GM23338 (cell line): ENCODE results near the gene PIM1. TPM values are rescaled to one million over a fixed set of nuclear protein-coding genes. Genes with fewer than 3 reads are reported as not detected.
A peak's percentile ranks its signal among the peaks of the same experiment; 100 is the strongest.

ENCODE experiments used
- ATAC-seq: fragments of 200-7000 bp; cut with Tn5 transposase; 3 replicates; pipeline ENCODE4 v1.9.1; 2020
- DNase-seq: peaks from one replicate; pipeline ENCODE4 v3.0.0-alpha.2; 2015; ENCODE audit warnings: low spot score
- H2AFZ ChIP-seq: fragments of 200-600 bp; sonication (generic); 2 replicates; pipeline ENCODE4 v1.8.0; 2016; ENCODE audit warnings: antibody characterized with exemption, mild to moderate bottlenecking, moderate library complexity
- H3F3A ChIP-seq: fragments of 200-600 bp; sonication (generic); replicated peaks from 2 replicates; pipeline ENCODE4 v1.8.0; 2017; ENCODE audit warnings: antibody characterized with exemption, mixed run types, low read depth
- H3K27ac ChIP-seq: fragments of 200-600 bp; sonication (generic); 2 replicates; pipeline ENCODE4 v1.6.1; 2016; ENCODE audit warnings: low read depth
- H3K27me3 ChIP-seq: fragments of 200-600 bp; sonication (generic); 2 replicates; pipeline ENCODE4 v1.8.0; 2016; ENCODE audit warnings: mild to moderate bottlenecking, mixed run types, moderate library complexity; ENCODE audit not compliant: insufficient read depth
- H3K36me3 ChIP-seq: fragments of 200-600 bp; sonication (generic); 2 replicates; pipeline ENCODE4 v1.8.0; 2016; ENCODE audit warnings: mild to moderate bottlenecking; ENCODE audit not compliant: insufficient read depth
- H3K4me1 ChIP-seq: fragments of 200-600 bp; sonication (generic); 2 replicates; pipeline ENCODE4 v1.8.0; 2016; ENCODE audit warnings: mild to moderate bottlenecking, moderate library complexity; ENCODE audit not compliant: insufficient read depth
- H3K4me2 ChIP-seq: fragments of 200-600 bp; sonication (generic); 2 replicates; pipeline ENCODE4 v1.7.1; 2017; ENCODE audit warnings: mixed run types
- H3K4me3 ChIP-seq: fragments of 200-600 bp; sonication (generic); 2 replicates; pipeline ENCODE4 v1.6.1; 2016; ENCODE audit warnings: mixed run types
- H3K79me2 ChIP-seq: fragments of 200-600 bp; sonication (generic); replicated peaks from 2 replicates; pipeline ENCODE4 v1.8.0; 2017; ENCODE audit warnings: mild to moderate bottlenecking; ENCODE audit not compliant: insufficient read depth
- H3K9me2 ChIP-seq: fragments of 200-600 bp; sonication (generic); 2 replicates; pipeline ENCODE4 v1.8.0; 2017; ENCODE audit not compliant: insufficient read depth
- H4K20me1 ChIP-seq: fragments of 200-600 bp; sonication (generic); replicated peaks from 2 replicates; pipeline ENCODE4 v1.8.0; 2017; ENCODE audit warnings: mild to moderate bottlenecking; ENCODE audit not compliant: insufficient read depth
- H3K27ac Mint-ChIP-seq: 2 replicates; pipeline ENCODE4 v1.8.0; 2020; ENCODE audit warnings: inconsistent platforms, mild to moderate bottlenecking, moderate library complexity, mixed read lengths
- H3K27me3 Mint-ChIP-seq: 3 replicates; pipeline ENCODE4 v1.8.0; 2022; ENCODE audit warnings: low read depth, mild to moderate bottlenecking, moderate library complexity, mixed read lengths, inconsistent platforms; ENCODE audit not compliant: insufficient read depth, poor library complexity
- H3K36me3 Mint-ChIP-seq: 3 replicates; pipeline ENCODE4 v1.8.0; 2021; ENCODE audit warnings: low read depth, mild to moderate bottlenecking, inconsistent platforms, moderate library complexity, mixed read lengths
- H3K4me1 Mint-ChIP-seq: 3 replicates; pipeline ENCODE4 v1.8.0; 2020; ENCODE audit warnings: mild to moderate bottlenecking, inconsistent platforms, mixed read lengths
- H3K4me3 Mint-ChIP-seq: 3 replicates; pipeline ENCODE4 v1.8.0; 2021; ENCODE audit warnings: moderate library complexity, mild to moderate bottlenecking, inconsistent platforms, mixed read lengths
- H3K9me3 Mint-ChIP-seq: 3 replicates; pipeline ENCODE4 v1.8.0; 2020; ENCODE audit warnings: moderate library complexity, mild to moderate bottlenecking, inconsistent platforms, mixed read lengths
- CREB1 ChIP-seq: fragments of 250-450 bp; sonication (Bioruptor Pico); IDR thresholded peaks from 2 replicates; pipeline ENCODE4 v1.5.0; 2020; ENCODE audit warnings: low read depth, mild to moderate bottlenecking, moderate library complexity
- ETS1 ChIP-seq: IDR thresholded peaks from 2 replicates; pipeline ENCODE4 v1.6.1; 2016; ENCODE audit warnings: antibody characterized with exemption
- EZH2 ChIP-seq: fragments of 200-600 bp; sonication (generic); IDR thresholded peaks from one replicate; pipeline ENCODE4 v1.8.0; 2017; ENCODE audit warnings: antibody characterized with exemption, mild to moderate bottlenecking, low read depth; ENCODE audit not compliant: unreplicated experiment
- EZH2phosphoT487 ChIP-seq: fragments of 200-600 bp; sonication (generic); IDR thresholded peaks from one replicate; pipeline ENCODE4 v1.8.1; 2018; ENCODE audit warnings: antibody characterized with exemption; ENCODE audit not compliant: unreplicated experiment
- NANOG ChIP-seq: IDR thresholded peaks from 2 replicates; pipeline ENCODE4 v1.6.1; 2016; ENCODE audit warnings: antibody characterized with exemption, borderline replicate concordance
- POLR2AphosphoS5 ChIP-seq: IDR thresholded peaks from 2 replicates; pipeline ENCODE4 v1.6.1; 2016; ENCODE audit warnings: antibody characterized with exemption, low read depth
- REST ChIP-seq: IDR thresholded peaks from one replicate; pipeline ENCODE4 v1.6.1; 2018; ENCODE audit warnings: antibody characterized with exemption; ENCODE audit not compliant: unreplicated experiment
- STAT1 ChIP-seq: IDR thresholded peaks from one replicate; pipeline ENCODE4 v1.6.1; 2016; ENCODE audit warnings: antibody characterized with exemption; ENCODE audit not compliant: unreplicated experiment
- ZNF114 ChIP-seq: fragments of 250-450 bp; sonication (Bioruptor Pico); IDR thresholded peaks from 2 replicates; pipeline ENCODE4 v1.5.0; 2020; ENCODE audit warnings: mild to moderate bottlenecking, moderate library complexity
- polyA plus RNA-seq: library from polyadenylated mRNA; unstranded; fragments of >200 nt; fragmentation: Nextera tagmentation; extraction: Ambion mirVana; gene quantifications from 2 replicates; pipeline ENCODE4 v1.2.1, GENCODE V29; 2016
- total RNA-seq: library from RNA; depleted of rRNA; stranded (reverse); fragments of >200 nt; shearing (Covaris generic); gene quantifications from 2 replicates; pipeline ENCODE4 v1.2.3, GENCODE V29; 2014

The PIM1 gene
- total and polyA plus RNA-seq, 2 experiments from 2014 or later: 46.0 to 74.2 TPM

- H3K27me3 ChIP-seq: no peaks in the 10 kb centered on the region
- Mint-ChIP-seq H3K9me3 (no peaks in the 10 kb centered on the region), H3K27ac (peak overlapping the region; percentile 97), H3K36me3 (peaks cover 35% of the 10 kb centered on the region), H3K27me3 (peaks cover 15% of the 10 kb centered on the region), H3K4me1 (peaks cover 66% of the 10 kb centered on the region), H3K4me3 (peak overlapping the region; percentile 66)
- peak; percentile 98 for DNase-seq
- peaks cover 19% of the 10 kb centered on the region for H3F3A ChIP-seq
- H3K4me3 ChIP-seq: peak overlapping the region; percentile 44
- H3K9me2 ChIP-seq: no peaks in the 10 kb centered on the region
- H4K20me1 ChIP-seq: 0 out of 2 replicates have a peak, but pooled peaks cover 3% of the 10 kb centered on the region
- H3K36me3 ChIP-seq: peaks cover 3% of the 10 kb centered on the region
- peak overlapping the region; percentile 95 for H3K27ac ChIP-seq
- ATAC-seq: peak; percentile 83
- H2AFZ ChIP-seq: no peak overlapping the region
- peaks cover 67% of the 10 kb centered on the region for H3K79me2 ChIP-seq
- peak overlapping the region; percentile 61 for H3K4me2 ChIP-seq
- peaks cover 66% of the 10 kb centered on the region for H3K4me1 ChIP-seq
- TF ChIP-seq POLR2AphosphoS5 (peak; percentile 45), REST (no peak), ETS1 (peak; percentile 50; the same call in 1 of the 2 replicates), EZH2phosphoT487 (no peak), CREB1 (CRISPR knock-in tag) (peak; percentile 56; the same call in 1 of the 2 replicates)
Observed at GRCh38 chr6:37125774-37126492, 44.0 kb upstream of the PIM1 start.

GRCh38 chr6:37126493-37126958, 43.4 kb upstream of the PIM1 start:
- H3K4me2 ChIP-seq: peak overlapping the region; percentile 35

More at GRCh38 chr6:37126493-37126958, 43.4 kb upstream of the PIM1 start:
- H3K9me3 Mint-ChIP-seq: no peaks in the 10 kb centered on the region
- peaks cover 19% of the 10 kb centered on the region for H3F3A ChIP-seq
- 0 out of 2 replicates have a peak, but pooled peaks cover 3% of the 10 kb centered on the region for H4K20me1 ChIP-seq
- peaks cover under 1% of the 10 kb centered on the region for H3K36me3 ChIP-seq
- H3K27me3 ChIP-seq: no peaks in the 10 kb centered on the region
- peak overlapping the region; percentile 66 for H3K4me3 Mint-ChIP-seq
- H3K27ac ChIP-seq: peak overlapping the region; percentile 95
- H3K4me1 Mint-ChIP-seq: peaks cover 66% of the 10 kb centered on the region
- H3K4me3 ChIP-seq: peak overlapping the region; percentile 44
- peaks cover 63% of the 10 kb centered on the region for H3K4me1 ChIP-seq
- H3K36me3 Mint-ChIP-seq: peaks cover 36% of the 10 kb centered on the region
- no peak for TF ChIP-seq POLR2AphosphoS5
- no peak for TF ChIP-seq STAT1
- TF ChIP-seq REST: no peak
- no peak for TF ChIP-seq EZH2
- TF ChIP-seq ZNF114 (CRISPR knock-in tag): no peak
- TF ChIP-seq NANOG: 0 out of 2 replicates have a peak, but pooled peaks have one; percentile 41
- H3K27ac Mint-ChIP-seq: peak overlapping the region; percentile 97
- H3K9me2 ChIP-seq: no peaks in the 10 kb centered on the region
- peaks cover 66% of the 10 kb centered on the region for H3K79me2 ChIP-seq
- no peak for DNase-seq
- no peak for ATAC-seq
- H2AFZ ChIP-seq: no peak overlapping the region
- H3K27me3 Mint-ChIP-seq: peaks cover 15% of the 10 kb centered on the region
